OCI-LY3 (cell line): ENCODE measurements around the gene MMP28.

Experiments used
- H2AFZ ChIP-seq: fragments of 200-600, 300-600 bp; shearing (Covaris generic); 2 replicates; pipeline ENCODE4 v1.6.0; 2014; ENCODE audit warnings: antibody characterized with exemption, low read depth, low read length
- H3K27ac ChIP-seq: fragments of 200-600, 300-600 bp; sonication (generic); 2 replicates; pipeline ENCODE4 v1.5.1; 2014; ENCODE audit warnings: mild to moderate bottlenecking, low read length, moderate library complexity, mixed read lengths
- H3K27me3 ChIP-seq: fragments of 200-600, 300-600 bp; sonication (generic); 2 replicates; pipeline ENCODE4 v1.6.1; 2014; ENCODE audit warnings: low read depth, low read length, mixed read lengths
- H3K36me3 ChIP-seq: fragments of 200-600, 300-600 bp; sonication (generic); replicated peaks from 2 replicates; pipeline ENCODE3; 2014; ENCODE audit warnings: low read depth, low read length, mixed read lengths
- H3K4me1 ChIP-seq: fragments of 300-600, 200-600 bp; sonication (generic); 2 replicates; pipeline ENCODE4 v1.6.1; 2014; ENCODE audit warnings: low read length, mixed read lengths
- H3K4me2 ChIP-seq: fragments of 200-600, 300-600 bp; sonication (generic); 2 replicates; pipeline ENCODE4 v1.6.1; 2014; ENCODE audit warnings: low read length, mixed read lengths
- H3K4me3 ChIP-seq: fragments of 300-600, 200-600 bp; sonication (generic); 2 replicates; pipeline ENCODE4 v1.5.1; 2014; ENCODE audit warnings: antibody characterized with exemption, mild to moderate bottlenecking, low read length, moderate library complexity
- H3K79me2 ChIP-seq: fragments of 300-600, 200-600 bp; shearing (Covaris generic); 2 replicates; pipeline ENCODE4 v1.6.1; 2014; ENCODE audit warnings: mild to moderate bottlenecking, low read length, mixed read lengths
- H3K9ac ChIP-seq: fragments of 300-600, 200-600 bp; shearing (Covaris generic); 2 replicates; pipeline ENCODE4 v1.6.0; 2014; ENCODE audit warnings: mild to moderate bottlenecking, low read length, moderate library complexity
- H3K9me3 ChIP-seq: fragments of 200-600, 300-600 bp; shearing (Covaris generic); 2 replicates; pipeline ENCODE4 v1.6.1; 2014; ENCODE audit warnings: low read length, mixed read lengths; ENCODE audit not compliant: insufficient read depth
- H4K20me1 ChIP-seq: fragments of 200-600, 300-600 bp; sonication (generic); 2 replicates; pipeline ENCODE4 v1.6.1; 2016; ENCODE audit warnings: low read length, mixed read lengths; ENCODE audit not compliant: insufficient read depth
- CTCF ChIP-seq: fragments of 200-600, 300-600 bp; sonication (generic); IDR thresholded peaks from 2 replicates; pipeline ENCODE4 v1.5.1; 2014; ENCODE audit warnings: antibody characterized with exemption, low read length, low read depth
- EZH2phosphoT487 ChIP-seq: fragments of 200-600 bp; shearing (Covaris generic); IDR thresholded peaks from 2 replicates; pipeline ENCODE4 v1.6.1; 2018; ENCODE audit warnings: antibody characterized with exemption, mixed run types, low read depth

MMP28 gene

GRCh38 chr17:35795007-35795870, at the start of gene MMP28:
MMP28 (minus strand) TSS chr17:35795641; CDS start chr17:35795377, 264 bp downstream.
- no peak for TF ChIP-seq CTCF
- TF ChIP-seq EZH2phosphoT487: no peak
- Histone ChIP-seq H2AFZ (no peak within 1 kb of the TSS), H3K4me2 (peak within 1 kb of the TSS; percentile 88), H3K27me3 (peaks cover 73% of the 10 kb centered on the region), H3K27ac (no peak within 1 kb of the TSS), H3K4me1 (0 out of 2 replicates have a peak, but pooled peaks cover 3% of the 10 kb centered on the region), H3K9me3 (no peaks in the 10 kb centered on the region), H4K20me1 (no peaks in the 10 kb centered on the region), H3K79me2 (no peaks in the 10 kb centered on the region), H3K4me3 (peak within 1 kb of the TSS; percentile 73), H3K36me3 (no peaks in the 10 kb centered on the region), H3K9ac (no peak within 1 kb of the TSS; the same call in 1 of the 2 replicates)

- H3K4me3 ChIP-seq: no peak overlapping the region
- no peak overlapping the region for H3K27ac ChIP-seq
- peaks cover 53% of the 10 kb centered on the region for H3K36me3 ChIP-seq
- H3K9ac ChIP-seq: no peak overlapping the region
- no peaks in the 10 kb centered on the region for H3K4me1 ChIP-seq
- no peaks in the 10 kb centered on the region for H3K9me3 ChIP-seq
- no peak overlapping the region for H2AFZ ChIP-seq
- H4K20me1 ChIP-seq: no peaks in the 10 kb centered on the region
- H3K4me2 ChIP-seq: no peak overlapping the region
- TF ChIP-seq EZH2phosphoT487: no peak
- TF ChIP-seq CTCF: no peak
- H3K79me2 ChIP-seq: no peaks in the 10 kb centered on the region
- H3K27me3 ChIP-seq: no peaks in the 10 kb centered on the region
These were observed 49.1 kb upstream of the MMP28 start for GRCh38 chr17:35844547-35844946.

GRCh38 chr17:35843698-35844097, 48.3 kb upstream of the MMP28 start:
- H3K9ac ChIP-seq: no peak overlapping the region
- no peaks in the 10 kb centered on the region for H3K9me3 ChIP-seq
- TF ChIP-seq CTCF (no peak), EZH2phosphoT487 (no peak)
- H2AFZ ChIP-seq: no peak overlapping the region
- H4K20me1 ChIP-seq: no peaks in the 10 kb centered on the region
- H3K4me1 ChIP-seq: no peaks in the 10 kb centered on the region
- H3K27me3 ChIP-seq: no peaks in the 10 kb centered on the region
- peaks cover 57% of the 10 kb centered on the region for H3K36me3 ChIP-seq
- H3K27ac ChIP-seq: no peak overlapping the region
- no peak overlapping the region for H3K4me3 ChIP-seq
- no peaks in the 10 kb centered on the region for H3K79me2 ChIP-seq
- no peak overlapping the region for H3K4me2 ChIP-seq

- Histone ChIP-seq H3K27ac (no peak overlapping the region), H3K4me1 (no peaks in the 10 kb centered on the region), H3K79me2 (no peaks in the 10 kb centered on the region), H4K20me1 (no peaks in the 10 kb centered on the region), H2AFZ (no peak overlapping the region), H3K36me3 (peaks cover 64% of the 10 kb centered on the region), H3K4me2 (no peak overlapping the region), H3K9ac (no peak overlapping the region), H3K4me3 (no peak overlapping the region), H3K27me3 (no peaks in the 10 kb centered on the region), H3K9me3 (no peaks in the 10 kb centered on the region)
- TF ChIP-seq EZH2phosphoT487 (no peak), CTCF (no peak)
These were observed 46.8 kb upstream of the MMP28 start for GRCh38 chr17:35842239-35842638.
